Femur (tissue), 1 donor: ENCODE results near the gene GGTLC2.
A peak's percentile ranks its signal among the peaks of the same experiment; 100 is the strongest.
"Not testable (repeated sequence)": the region's sequence is repeated elsewhere in the genome, so short reads cannot be mapped to it uniquely, and the experiment has no call there.

Experiments used
- DNase-seq: peaks from one replicate; pipeline ENCODE4 v3.0.0-alpha.2; 2017

Gene GGTLC2

DNA sequence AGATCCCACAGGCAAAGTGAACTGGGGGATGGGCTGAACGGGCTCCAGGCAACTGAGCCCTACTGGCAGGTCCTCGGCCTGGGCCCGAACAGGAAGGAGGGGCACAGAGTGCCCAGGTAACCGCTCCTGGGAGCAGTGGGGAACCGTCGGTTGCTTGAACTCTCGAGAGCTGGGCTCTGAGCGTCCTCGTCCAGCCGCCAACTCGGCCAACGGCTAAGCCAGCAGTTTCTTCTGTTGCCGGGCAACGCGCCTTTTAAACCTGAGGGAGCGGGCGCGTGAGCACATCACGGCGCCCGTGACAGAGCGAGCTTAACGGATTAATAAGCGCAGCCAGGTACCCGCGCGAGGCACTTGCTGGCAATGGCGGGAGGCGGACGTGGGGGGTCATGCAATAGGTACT is at the start of gene GGTLC2:
Gene GGTLC2, plus strand, starts transcription at position 301 of the 400 bp plus-strand sequence. CDS start 1,732 bp downstream, outside the sequence.
- not testable (repeated sequence) for DNase-seq

DNA sequence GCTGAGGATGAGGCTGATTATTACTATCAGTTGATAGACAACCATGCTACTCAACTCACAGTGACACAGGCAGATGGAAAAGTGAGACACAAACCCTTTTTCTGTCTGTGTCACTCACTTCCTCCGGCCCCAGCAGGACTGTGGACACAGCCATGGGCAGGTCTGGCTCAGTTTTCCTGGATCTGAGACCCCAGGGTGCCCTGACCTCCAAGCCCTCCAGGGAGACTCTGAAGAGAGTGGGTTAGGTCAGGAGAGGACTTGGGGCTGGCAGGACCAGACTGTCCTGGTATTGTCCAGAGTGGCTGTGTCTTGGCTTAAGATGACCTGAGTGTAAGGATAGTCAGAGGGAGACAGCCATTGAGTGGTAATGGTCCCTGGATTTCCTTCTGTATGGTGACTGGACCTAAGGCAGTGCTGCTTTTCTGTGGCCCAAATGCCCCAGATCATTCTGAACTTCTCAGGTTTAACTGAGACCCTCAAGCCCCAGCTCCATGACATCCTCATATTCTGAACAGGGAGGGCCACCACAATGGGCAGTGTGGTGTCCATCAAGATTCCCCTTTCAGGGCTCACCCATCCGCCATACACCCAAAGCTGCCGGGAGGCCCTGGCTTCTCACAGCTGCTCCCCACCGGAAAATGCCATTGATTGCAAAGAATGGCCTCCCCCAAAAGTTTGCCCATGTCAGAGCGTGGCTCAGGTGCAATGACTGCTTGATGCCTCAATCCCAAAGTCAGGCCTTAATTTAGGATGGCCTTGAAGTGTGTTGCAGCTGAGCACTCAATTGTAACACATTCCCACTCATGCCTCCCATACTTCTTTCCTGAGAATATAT is 49.2 kb upstream of the GGTLC2 start:
- DNase-seq = no peak

GRCh38 chr22:22598144-22598543 is 46.3 kb upstream of the GGTLC2 start:
- DNase-seq = no peak

GRCh38 chr22:22599248-22599647 is 45.2 kb upstream of the GGTLC2 start:
- DNase-seq = no peak

DNA sequence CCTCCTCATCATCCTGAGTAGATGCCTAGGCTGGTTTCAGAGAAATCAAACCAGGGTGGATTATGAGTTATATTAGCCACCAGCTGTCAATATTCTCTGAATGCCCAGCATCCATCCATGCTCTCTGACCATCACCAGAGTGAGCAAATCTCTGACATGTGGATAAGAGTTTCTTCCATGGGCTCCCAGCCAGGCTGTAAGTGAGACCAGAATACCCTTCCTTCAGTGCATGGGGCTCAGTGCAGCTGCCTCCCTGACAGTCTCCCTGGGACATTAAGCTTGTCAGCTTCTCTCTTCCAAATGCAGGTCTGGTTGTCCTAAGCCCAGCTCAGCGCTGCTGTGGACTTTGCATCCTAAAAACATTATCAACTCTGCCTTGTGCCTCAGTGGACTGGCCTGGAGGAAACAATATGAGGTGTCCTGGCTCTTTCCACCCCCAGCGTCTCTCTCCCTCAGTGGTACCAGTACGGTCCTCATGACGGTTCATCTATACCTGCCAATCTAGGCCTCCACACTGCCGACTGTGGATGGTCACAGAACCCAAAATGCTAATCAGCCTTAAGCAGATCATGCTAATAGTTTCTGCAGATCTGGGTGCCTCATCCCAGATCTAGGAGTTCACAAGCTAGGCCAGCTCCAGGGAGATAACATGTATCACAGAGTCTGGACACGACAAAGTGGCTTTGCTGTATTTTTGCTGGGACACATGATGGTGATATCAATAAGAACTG is 43.7 kb upstream of the GGTLC2 start:
- peak; percentile 33 for DNase-seq

GRCh38 chr22:22603470-22603947 is 40.9 kb upstream of the GGTLC2 start:
- DNase-seq = no peak

DNA sequence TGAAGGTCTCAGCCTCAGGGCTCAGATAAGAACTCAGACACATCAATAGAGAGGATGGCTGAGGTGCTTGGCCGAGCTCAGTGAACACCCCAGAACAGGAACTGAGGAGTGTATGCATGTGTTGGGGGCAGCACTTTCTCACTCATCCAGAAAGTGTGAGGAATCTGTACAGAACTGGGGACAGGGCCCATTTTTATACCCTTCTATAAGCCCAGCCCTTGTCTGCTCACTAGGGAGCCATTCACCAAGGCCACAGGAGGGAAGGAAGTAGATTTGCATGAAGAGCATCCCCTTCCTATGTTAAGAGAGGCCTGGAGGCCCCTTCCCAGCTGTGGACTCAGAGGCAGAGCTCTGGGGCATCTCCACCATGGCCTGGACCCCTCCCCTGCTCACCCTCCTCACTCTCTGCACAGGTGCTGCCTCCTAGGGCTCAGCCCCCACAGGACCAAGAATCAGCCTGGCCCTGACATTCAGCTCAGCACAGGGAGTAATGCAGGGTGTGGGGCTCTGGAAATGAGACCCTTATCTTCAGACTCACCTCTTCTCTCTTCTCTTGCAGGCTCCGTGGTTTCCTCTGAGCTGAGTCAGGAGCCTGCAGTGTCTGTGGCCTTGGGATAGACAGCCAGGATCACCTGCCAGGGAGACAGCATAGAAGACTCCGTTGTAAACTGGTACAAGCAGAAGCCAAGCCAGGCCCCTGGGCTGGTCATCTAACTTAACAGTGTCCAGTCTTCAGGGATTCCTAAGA is 39.9 kb upstream of the GGTLC2 start:
- no peak for DNase-seq

DNA sequence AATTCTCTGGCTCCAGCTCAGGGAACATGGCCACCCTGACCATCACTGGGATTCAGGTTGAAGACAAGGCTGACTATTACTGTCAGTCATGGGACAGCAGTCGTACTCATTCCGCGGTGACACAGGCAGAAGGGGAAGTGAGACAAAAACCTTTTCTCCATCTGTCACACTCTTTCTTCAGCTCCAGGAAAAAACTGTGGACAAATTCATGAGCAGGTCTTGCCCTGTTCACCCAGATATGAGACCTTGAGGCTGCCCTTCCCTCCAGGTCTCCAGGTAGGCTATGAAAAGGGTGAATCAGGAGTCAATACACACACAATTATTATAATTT is 39.4 kb upstream of the GGTLC2 start:
- no peak for DNase-seq

DNA sequence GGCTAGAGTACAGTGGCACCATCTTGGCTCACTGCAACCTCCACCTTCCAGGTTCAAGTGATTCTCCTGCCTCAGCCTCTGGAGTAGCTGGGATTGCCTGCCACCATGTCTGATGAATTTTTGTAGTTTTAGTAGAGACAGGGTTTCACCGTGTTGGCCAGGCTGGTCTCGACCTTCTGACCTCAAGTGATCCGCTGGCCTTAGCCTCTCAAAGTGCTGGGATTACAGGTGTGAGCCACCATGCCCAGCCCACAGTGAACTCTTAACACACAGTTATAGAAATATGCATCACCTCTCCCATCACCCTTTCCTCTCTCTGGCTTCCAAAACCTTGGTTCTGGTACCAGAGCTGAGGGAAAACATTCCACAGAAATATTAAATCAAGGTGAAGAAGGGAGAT is 36.4 kb upstream of the GGTLC2 start:
- DNase-seq = not testable (repeated sequence)

- peak; percentile 42 for DNase-seq
These were observed 35.1 kb upstream of the GGTLC2 start for GRCh38 chr22:22609291-22609690.

GRCh38 chr22:22612516-22612915 is 31.9 kb upstream of the GGTLC2 start:
- no peak for DNase-seq

GRCh38 chr22:22614065-22614464 is 30.3 kb upstream of the GGTLC2 start:
- no peak for DNase-seq

- no peak for DNase-seq
These were observed 27.8 kb upstream of the GGTLC2 start for GRCh38 chr22:22616636-22617035.

DNA sequence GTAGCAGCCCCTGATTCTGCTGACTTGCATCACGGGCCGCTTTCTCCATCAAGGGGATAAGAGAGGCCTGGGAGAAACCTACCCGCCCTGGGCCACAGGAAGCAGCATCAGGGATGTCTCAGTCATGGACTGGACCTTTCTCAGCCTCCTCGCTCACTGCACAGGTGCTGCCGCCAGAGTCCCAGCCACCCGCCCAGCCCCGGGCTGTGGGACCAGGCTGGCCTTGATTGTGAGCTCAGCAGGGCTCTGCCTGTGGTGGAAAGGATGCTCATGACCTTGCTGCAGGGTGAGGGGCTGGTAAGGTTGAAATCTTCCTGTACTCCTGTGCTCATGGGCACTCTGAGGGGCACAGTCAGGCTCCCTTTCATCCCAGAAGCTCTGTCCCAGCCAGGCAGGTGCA is 26.0 kb upstream of the GGTLC2 start:
- DNase-seq = no peak

GRCh38 chr22:22618923-22619322 is 25.5 kb upstream of the GGTLC2 start:
- DNase-seq = no peak

DNA sequence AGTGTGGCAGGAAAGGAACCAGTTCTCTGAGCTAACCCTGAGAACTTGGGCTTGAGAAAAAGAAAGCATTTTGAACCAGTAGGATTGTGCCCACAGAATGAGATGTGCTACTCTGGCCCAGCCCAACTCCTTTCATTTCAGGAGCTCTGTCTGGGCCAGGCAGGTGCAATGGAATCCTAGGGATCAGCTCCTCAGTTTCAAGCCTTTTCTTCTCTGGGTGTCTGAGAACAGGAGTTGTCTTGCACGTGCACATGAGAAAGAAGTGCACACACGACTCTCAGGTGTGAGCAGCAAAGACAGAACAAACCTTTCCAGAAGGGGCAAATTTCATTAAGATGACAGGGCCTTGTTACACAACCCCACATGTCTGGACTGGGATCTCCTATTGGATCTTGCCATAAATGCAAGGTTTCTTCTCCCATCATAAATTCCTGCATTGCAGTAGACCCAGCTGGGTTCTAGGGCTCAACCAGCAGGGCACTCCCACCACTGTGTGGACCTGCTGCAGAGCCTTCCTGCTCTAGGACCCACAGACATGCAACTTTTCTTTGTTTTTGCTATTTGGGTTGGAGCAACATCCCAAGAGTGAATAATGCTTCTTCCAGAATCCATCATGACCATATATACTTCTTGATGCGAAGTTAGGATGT is 24.5 kb upstream of the GGTLC2 start:
- DNase-seq = no peak

DNA sequence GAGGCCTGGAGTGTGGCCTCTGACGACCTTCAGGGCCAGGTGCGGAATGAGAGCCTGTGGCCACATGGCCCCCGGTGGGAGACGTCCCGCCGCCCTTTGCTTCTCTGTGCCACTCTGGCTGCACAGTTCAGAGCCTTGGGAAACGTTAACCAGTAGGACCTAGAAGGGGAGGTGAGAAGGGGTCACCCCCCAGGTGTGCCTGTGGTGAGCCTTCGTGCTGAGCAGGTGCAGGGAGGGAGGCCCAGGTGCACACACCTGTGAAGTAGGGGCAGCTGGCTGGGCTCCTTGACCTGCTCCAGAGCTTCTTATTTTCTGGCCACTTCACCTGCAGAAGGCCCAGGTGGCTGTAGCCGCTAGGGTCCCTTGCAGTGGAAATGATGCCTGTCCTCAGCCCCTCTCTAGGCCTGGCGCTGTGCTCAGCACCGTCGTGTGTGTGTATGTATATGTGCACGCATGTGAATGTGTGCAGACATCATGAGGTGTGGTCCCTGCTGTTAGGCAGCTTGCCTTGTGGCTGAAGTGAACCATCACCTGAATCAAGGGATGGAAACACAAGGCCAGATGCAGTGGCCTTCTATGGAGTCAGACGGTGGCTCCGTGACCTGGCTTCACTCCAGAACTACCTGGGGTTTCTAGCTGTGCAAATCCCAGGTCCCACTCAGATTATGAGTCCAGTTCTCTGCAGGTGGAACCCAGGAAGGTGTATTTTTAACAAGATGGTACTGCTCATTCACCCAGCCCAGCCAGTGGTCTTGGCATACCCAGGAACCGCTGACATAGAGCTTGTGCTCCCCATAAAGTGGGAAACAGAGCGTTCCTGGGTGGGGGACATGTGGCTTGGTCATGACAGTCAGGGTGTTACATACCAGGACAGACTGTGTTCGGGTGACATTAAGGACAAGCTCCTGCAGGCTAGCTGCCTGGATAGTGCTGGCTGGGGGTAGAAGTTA is 15.6 kb upstream of the GGTLC2 start:
- DNase-seq = not testable (repeated sequence)

DNA sequence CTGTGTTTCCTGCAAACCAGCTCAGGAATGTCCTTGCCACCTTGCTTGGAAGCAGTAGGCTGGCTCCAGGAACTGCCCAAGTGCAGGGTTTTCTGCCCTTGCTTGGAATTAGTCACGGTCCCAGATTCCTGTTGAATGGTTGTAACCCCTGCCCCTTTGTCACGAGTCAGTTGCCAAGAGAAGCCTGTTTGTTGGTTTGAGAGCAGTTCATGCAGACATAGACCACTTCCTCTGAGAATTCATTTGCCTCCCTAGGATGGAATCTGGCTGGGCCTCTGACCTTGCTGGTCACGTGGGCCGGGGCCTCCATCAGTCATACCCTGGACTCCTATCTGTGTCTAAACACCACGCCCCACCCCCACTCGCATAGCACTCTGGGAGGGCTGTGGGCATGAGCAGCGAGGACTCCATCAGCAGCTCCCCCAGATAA is 13.2 kb upstream of the GGTLC2 start:
- DNase-seq = not testable (repeated sequence)

DNA sequence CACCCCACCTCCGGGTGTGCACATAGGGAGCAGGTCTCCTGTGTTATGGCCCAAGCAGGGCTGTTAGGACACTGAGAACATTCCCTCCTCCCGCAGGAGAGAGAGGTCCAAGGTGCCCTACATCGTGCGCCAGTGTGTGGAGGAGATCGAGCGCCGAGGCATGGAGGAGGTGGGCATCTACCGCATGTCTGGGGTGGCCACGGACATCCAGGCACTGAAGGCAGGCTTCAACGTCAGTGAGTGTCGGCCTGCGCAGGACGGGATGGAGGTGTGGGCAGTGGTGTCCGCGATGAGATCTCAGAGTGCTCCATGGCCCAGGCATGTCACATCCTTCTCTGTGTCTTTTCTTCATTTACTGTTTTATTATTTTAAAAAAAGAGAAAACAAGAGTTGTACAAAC is 12.2 kb upstream of the GGTLC2 start:
- DNase-seq = not testable (repeated sequence)

- not testable (repeated sequence) for DNase-seq
These were observed 10.9 kb upstream of the GGTLC2 start for GRCh38 chr22:22633533-22633932.

DNA sequence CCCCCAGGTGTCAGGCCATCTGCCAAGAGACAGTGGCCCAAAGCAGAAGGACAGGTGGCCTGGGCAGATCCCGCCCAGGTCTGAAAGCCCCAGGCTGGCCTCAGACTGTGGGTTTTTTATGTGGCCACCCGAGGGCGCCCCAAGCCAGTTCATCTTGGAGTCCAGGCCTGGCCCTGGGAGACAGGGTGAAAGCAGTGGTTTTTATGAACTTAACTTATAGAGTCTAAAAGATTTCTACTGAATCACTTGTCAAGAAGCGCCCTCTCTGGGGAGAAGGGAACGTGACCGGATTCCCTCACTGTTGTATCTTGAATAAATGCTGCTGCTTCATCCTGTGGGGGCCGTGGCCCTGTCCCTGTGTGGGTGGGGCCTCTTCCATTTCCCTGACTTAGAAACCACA is 8.2 kb upstream of the GGTLC2 start:
- DNase-seq = not testable (repeated sequence)

DNA sequence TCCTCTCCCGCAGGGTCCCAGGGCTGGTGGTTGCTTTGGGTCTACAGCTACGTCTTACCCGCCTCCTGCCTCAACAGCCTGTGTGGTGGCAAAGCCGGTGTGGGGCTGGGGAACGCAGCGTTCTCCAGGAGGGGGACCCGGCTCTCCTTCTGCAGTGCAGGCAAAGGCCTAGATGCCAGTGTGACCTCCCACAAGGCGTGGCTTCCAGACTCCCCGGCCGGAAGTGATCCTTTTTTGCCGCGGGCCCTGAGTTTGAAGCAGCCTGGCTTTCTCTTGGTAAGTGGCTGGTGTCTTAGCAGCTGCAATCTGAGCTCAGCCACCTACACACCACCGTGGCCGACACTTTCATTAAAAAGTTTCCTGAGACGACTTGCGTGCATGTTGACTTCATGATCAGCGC is 6.1 kb upstream of the GGTLC2 start:
- DNase-seq = not testable (repeated sequence)
